Measurements from ENCODE around the gene UBE2B.
A peak's percentile ranks its signal among the peaks of the same experiment; 100 is the strongest.

UBE2B gene

GRCh38 chr5:134432677-134433359 is 61.4 kb downstream of the UBE2B start:
- H3K27ac ChIP-seq (ENCODE audit: low read depth, low read length) = no peak overlapping the region
- H3K4me2 ChIP-seq (ENCODE audit: low read depth, low read length, poor library complexity, severe bottlenecking) = no peak overlapping the region
- H3K9me2 ChIP-seq (replicated peaks; ENCODE audit: insufficient read depth, low read length) = no peaks in the 10 kb centered on the region
- H3K9ac ChIP-seq (ENCODE audit: low read length) = no peak overlapping the region
- no peaks in the 10 kb centered on the region for H4K20me1 ChIP-seq (ENCODE audit: low read depth, low read length)
- H3K79me2 ChIP-seq (ENCODE audit: insufficient read depth, low read length) = no peaks in the 10 kb centered on the region
- H2AFZ ChIP-seq (ENCODE audit: low read depth, low read length, severe bottlenecking) = no peak overlapping the region
- no peaks in the 10 kb centered on the region for H3K9me3 ChIP-seq (ENCODE audit: insufficient read depth, low read length)
- no peaks in the 10 kb centered on the region for H3F3A ChIP-seq (ENCODE audit: insufficient read depth)
- H3K4me3 ChIP-seq (ENCODE audit: insufficient read depth, low read length, poor library complexity, severe bottlenecking) = no peak overlapping the region
- H3K27me3 ChIP-seq (ENCODE audit: low read length) = no peaks in the 10 kb centered on the region
- no peak for TF ChIP-seq CTCF (IDR thresholded peaks at IDR 0.05; ENCODE audit: insufficient read depth, low read length, poor library complexity, severe bottlenecking)
- TF ChIP-seq EZH2phosphoT487 (conservative IDR thresholded peaks at IDR 0.05; ENCODE audit: low read length) = no peak
- no peaks in the 10 kb centered on the region for H3K36me3 ChIP-seq (ENCODE audit: low read length)

GRCh38 chr5:134435560-134435959 is 64.2 kb downstream of the UBE2B start:
- H3K9me2 ChIP-seq (replicated peaks; ENCODE audit: insufficient read depth, low read length) = no peaks in the 10 kb centered on the region
- no peak overlapping the region for H3K27ac ChIP-seq (ENCODE audit: low read depth, low read length)
- no peak overlapping the region for H3K4me3 ChIP-seq (ENCODE audit: insufficient read depth, low read length, poor library complexity, severe bottlenecking)
- no peaks in the 10 kb centered on the region for H3K27me3 ChIP-seq (ENCODE audit: low read length)
- no peak overlapping the region for H3K4me2 ChIP-seq (ENCODE audit: low read depth, low read length, poor library complexity, severe bottlenecking)
- no peaks in the 10 kb centered on the region for H3F3A ChIP-seq (ENCODE audit: insufficient read depth)
- H2AFZ ChIP-seq (ENCODE audit: low read depth, low read length, severe bottlenecking) = no peak overlapping the region
- no peaks in the 10 kb centered on the region for H3K9me3 ChIP-seq (ENCODE audit: insufficient read depth, low read length)
- no peaks in the 10 kb centered on the region for H3K79me2 ChIP-seq (ENCODE audit: insufficient read depth, low read length)
- H4K20me1 ChIP-seq (ENCODE audit: low read depth, low read length) = no peaks in the 10 kb centered on the region
- no peak for TF ChIP-seq CTCF (IDR thresholded peaks at IDR 0.05; ENCODE audit: insufficient read depth, low read length, poor library complexity, severe bottlenecking)
- TF ChIP-seq EZH2phosphoT487 (conservative IDR thresholded peaks at IDR 0.05; ENCODE audit: low read length) = no peak
- no peaks in the 10 kb centered on the region for H3K36me3 ChIP-seq (ENCODE audit: low read length)
- no peak overlapping the region for H3K9ac ChIP-seq (ENCODE audit: low read length)

- H3K36me3 ChIP-seq (ENCODE audit: low read length) = no peaks in the 10 kb centered on the region
- no peaks in the 10 kb centered on the region for H3K27me3 ChIP-seq (ENCODE audit: low read length)
- no peak overlapping the region for H3K4me3 ChIP-seq (ENCODE audit: insufficient read depth, low read length, poor library complexity, severe bottlenecking)
- peak overlapping the region; percentile 15 for H2AFZ ChIP-seq (ENCODE audit: low read depth, low read length, severe bottlenecking)
- H3F3A ChIP-seq (ENCODE audit: insufficient read depth) = no peaks in the 10 kb centered on the region
- no peak overlapping the region for H3K4me2 ChIP-seq (ENCODE audit: low read depth, low read length, poor library complexity, severe bottlenecking)
- no peaks in the 10 kb centered on the region for H3K79me2 ChIP-seq (ENCODE audit: insufficient read depth, low read length)
- no peak for TF ChIP-seq EZH2phosphoT487 (conservative IDR thresholded peaks at IDR 0.05; ENCODE audit: low read length)
- TF ChIP-seq CTCF (IDR thresholded peaks at IDR 0.05; ENCODE audit: insufficient read depth, low read length, poor library complexity, severe bottlenecking) = no peak
- no peak overlapping the region for H3K27ac ChIP-seq (ENCODE audit: low read depth, low read length)
- no peak overlapping the region for H3K9ac ChIP-seq (ENCODE audit: low read length)
- no peaks in the 10 kb centered on the region for H4K20me1 ChIP-seq (ENCODE audit: low read depth, low read length)
- H3K9me2 ChIP-seq (replicated peaks; ENCODE audit: insufficient read depth, low read length) = no peaks in the 10 kb centered on the region
- H3K9me3 ChIP-seq (ENCODE audit: insufficient read depth, low read length) = no peaks in the 10 kb centered on the region
Measured at GRCh38 chr5:134436523-134437339, 65.4 kb downstream of the UBE2B start.
